GM23338 (cell line): ENCODE measurements around the gene GRAMD4. TPM values are rescaled to one million over a fixed set of nuclear protein-coding genes. Genes with fewer than 3 reads are reported as not detected.

ENCODE experiments used
- ATAC-seq: fragments of 200-7000 bp; cut with Tn5 transposase; 3 replicates; pipeline ENCODE4 v1.9.1; 2020
- DNase-seq: peaks from one replicate; pipeline ENCODE4 v3.0.0-alpha.2; 2015; ENCODE audit warnings: low spot score
- H2AFZ ChIP-seq: fragments of 200-600 bp; sonication (generic); 2 replicates; pipeline ENCODE4 v1.8.0; 2016; ENCODE audit warnings: antibody characterized with exemption, mild to moderate bottlenecking, moderate library complexity
- H3F3A ChIP-seq: fragments of 200-600 bp; sonication (generic); replicated peaks from 2 replicates; pipeline ENCODE4 v1.8.0; 2017; ENCODE audit warnings: antibody characterized with exemption, mixed run types, low read depth
- H3K27ac ChIP-seq: fragments of 200-600 bp; sonication (generic); 2 replicates; pipeline ENCODE4 v1.6.1; 2016; ENCODE audit warnings: low read depth
- H3K27me3 ChIP-seq: fragments of 200-600 bp; sonication (generic); 2 replicates; pipeline ENCODE4 v1.8.0; 2016; ENCODE audit warnings: mild to moderate bottlenecking, mixed run types, moderate library complexity; ENCODE audit not compliant: insufficient read depth
- H3K36me3 ChIP-seq: fragments of 200-600 bp; sonication (generic); 2 replicates; pipeline ENCODE4 v1.8.0; 2016; ENCODE audit warnings: mild to moderate bottlenecking; ENCODE audit not compliant: insufficient read depth
- H3K4me1 ChIP-seq: fragments of 200-600 bp; sonication (generic); 2 replicates; pipeline ENCODE4 v1.8.0; 2016; ENCODE audit warnings: mild to moderate bottlenecking, moderate library complexity; ENCODE audit not compliant: insufficient read depth
- H3K4me2 ChIP-seq: fragments of 200-600 bp; sonication (generic); 2 replicates; pipeline ENCODE4 v1.7.1; 2017; ENCODE audit warnings: mixed run types
- H3K4me3 ChIP-seq: fragments of 200-600 bp; sonication (generic); 2 replicates; pipeline ENCODE4 v1.6.1; 2016; ENCODE audit warnings: mixed run types
- H3K79me2 ChIP-seq: fragments of 200-600 bp; sonication (generic); replicated peaks from 2 replicates; pipeline ENCODE4 v1.8.0; 2017; ENCODE audit warnings: mild to moderate bottlenecking; ENCODE audit not compliant: insufficient read depth
- H3K9me2 ChIP-seq: fragments of 200-600 bp; sonication (generic); 2 replicates; pipeline ENCODE4 v1.8.0; 2017; ENCODE audit not compliant: insufficient read depth
- H4K20me1 ChIP-seq: fragments of 200-600 bp; sonication (generic); replicated peaks from 2 replicates; pipeline ENCODE4 v1.8.0; 2017; ENCODE audit warnings: mild to moderate bottlenecking; ENCODE audit not compliant: insufficient read depth
- H3K27ac Mint-ChIP-seq: 2 replicates; pipeline ENCODE4 v1.8.0; 2020; ENCODE audit warnings: inconsistent platforms, mild to moderate bottlenecking, moderate library complexity, mixed read lengths
- H3K27me3 Mint-ChIP-seq: 3 replicates; pipeline ENCODE4 v1.8.0; 2022; ENCODE audit warnings: low read depth, mild to moderate bottlenecking, moderate library complexity, mixed read lengths, inconsistent platforms; ENCODE audit not compliant: insufficient read depth, poor library complexity
- H3K36me3 Mint-ChIP-seq: 3 replicates; pipeline ENCODE4 v1.8.0; 2021; ENCODE audit warnings: low read depth, mild to moderate bottlenecking, inconsistent platforms, moderate library complexity, mixed read lengths
- H3K4me1 Mint-ChIP-seq: 3 replicates; pipeline ENCODE4 v1.8.0; 2020; ENCODE audit warnings: mild to moderate bottlenecking, inconsistent platforms, mixed read lengths
- H3K4me3 Mint-ChIP-seq: 3 replicates; pipeline ENCODE4 v1.8.0; 2021; ENCODE audit warnings: moderate library complexity, mild to moderate bottlenecking, inconsistent platforms, mixed read lengths
- H3K9me3 Mint-ChIP-seq: 3 replicates; pipeline ENCODE4 v1.8.0; 2020; ENCODE audit warnings: moderate library complexity, mild to moderate bottlenecking, inconsistent platforms, mixed read lengths
- CREB1 ChIP-seq: fragments of 250-450 bp; sonication (Bioruptor Pico); IDR thresholded peaks from 2 replicates; pipeline ENCODE4 v1.5.0; 2020; ENCODE audit warnings: low read depth, mild to moderate bottlenecking, moderate library complexity
- EZH2 ChIP-seq: fragments of 200-600 bp; sonication (generic); IDR thresholded peaks from one replicate; pipeline ENCODE4 v1.8.0; 2017; ENCODE audit warnings: antibody characterized with exemption, mild to moderate bottlenecking, low read depth; ENCODE audit not compliant: unreplicated experiment
- EZH2phosphoT487 ChIP-seq: fragments of 200-600 bp; sonication (generic); IDR thresholded peaks from one replicate; pipeline ENCODE4 v1.8.1; 2018; ENCODE audit warnings: antibody characterized with exemption; ENCODE audit not compliant: unreplicated experiment
- JUNB ChIP-seq: IDR thresholded peaks from one replicate; pipeline ENCODE4 v1.6.1; 2016; ENCODE audit warnings: antibody characterized with exemption; ENCODE audit not compliant: unreplicated experiment
- NANOG ChIP-seq: IDR thresholded peaks from 2 replicates; pipeline ENCODE4 v1.6.1; 2016; ENCODE audit warnings: antibody characterized with exemption, borderline replicate concordance
- STAT1 ChIP-seq: IDR thresholded peaks from one replicate; pipeline ENCODE4 v1.6.1; 2016; ENCODE audit warnings: antibody characterized with exemption; ENCODE audit not compliant: unreplicated experiment
- ZNF331 ChIP-seq: fragments of 250-450 bp; sonication (Bioruptor Pico); IDR thresholded peaks from 2 replicates; pipeline ENCODE4 v1.5.0; 2020; ENCODE audit warnings: low read depth, mild to moderate bottlenecking, moderate library complexity
- polyA plus RNA-seq: library from polyadenylated mRNA; unstranded; fragments of >200 nt; fragmentation: Nextera tagmentation; extraction: Ambion mirVana; gene quantifications from 2 replicates; pipeline ENCODE4 v1.2.1, GENCODE V29; 2016
- total RNA-seq: library from RNA; depleted of rRNA; stranded (reverse); fragments of >200 nt; shearing (Covaris generic); gene quantifications from 2 replicates; pipeline ENCODE4 v1.2.3, GENCODE V29; 2014

Gene GRAMD4
- total and polyA plus RNA-seq, 2 experiments from 2014 or later = 2.7 to 81.8 TPM

DNA sequence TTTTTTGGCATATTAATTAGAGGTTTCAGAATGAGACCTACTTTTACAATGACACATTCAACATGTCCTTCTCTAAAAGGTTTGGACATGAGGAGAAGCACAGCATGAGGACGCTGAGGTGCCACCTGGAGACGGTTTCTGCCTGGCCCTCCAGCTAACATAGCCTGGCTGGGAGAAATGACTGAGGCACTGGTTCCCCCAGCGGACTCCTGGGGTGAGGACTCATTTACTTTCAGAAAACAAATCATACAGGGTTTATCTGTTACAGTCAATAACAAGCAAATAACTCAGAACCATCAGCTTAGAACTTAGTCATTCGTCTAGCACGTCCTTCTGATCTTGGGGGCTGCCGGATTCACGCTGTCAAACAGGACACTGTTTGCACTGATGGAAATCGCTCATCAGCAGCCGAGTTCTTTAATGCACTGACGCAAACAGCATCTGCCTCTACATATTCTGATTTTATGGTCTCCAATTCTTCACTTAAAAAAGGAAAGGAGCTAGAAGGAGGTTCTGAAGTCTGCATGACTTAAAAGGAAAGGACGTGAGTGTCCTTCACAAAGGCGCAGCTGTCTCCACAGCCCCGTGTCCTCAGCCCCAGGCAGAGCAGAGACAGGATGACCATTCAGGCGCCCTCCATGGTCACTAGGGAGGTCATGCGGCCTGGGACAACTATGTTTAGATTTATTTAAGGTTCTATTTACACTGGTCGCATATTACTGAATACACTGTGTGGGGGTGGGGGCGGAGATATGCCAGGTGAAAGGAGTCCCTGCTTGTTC lies 73.6 kb downstream of the GRAMD4 start:
- Histone ChIP-seq H4K20me1 (no peaks in the 10 kb centered on the region; the same call in 1 of the 2 replicates), H2AFZ (no peak overlapping the region), H3K4me3 (no peak overlapping the region), H3F3A (no peaks in the 10 kb centered on the region), H3K4me2 (no peak overlapping the region), H3K36me3 (peaks cover 6% of the 10 kb centered on the region), H3K4me1 (no peaks in the 10 kb centered on the region), H3K27ac (0 out of 2 replicates have a peak overlapping the region, but pooled peaks have one; percentile 19), H3K9me2 (no peaks in the 10 kb centered on the region), H3K79me2 (no peaks in the 10 kb centered on the region), H3K27me3 (no peaks in the 10 kb centered on the region)
- Mint-ChIP-seq H3K27me3 (peaks cover 2% of the 10 kb centered on the region), H3K36me3 (peaks cover 25% of the 10 kb centered on the region), H3K4me3 (no peak overlapping the region), H3K4me1 (peaks cover 3% of the 10 kb centered on the region; the same call in 2 of the 3 replicates), H3K27ac (no peak overlapping the region), H3K9me3 (no peaks in the 10 kb centered on the region)
- ATAC-seq (no peak), DNase-seq (no peak)
- TF ChIP-seq NANOG = no peak
- no peak for TF ChIP-seq ZNF331

GRCh38 chr22:46694416-46695170 lies 74.4 kb downstream of the GRAMD4 start:
- Histone ChIP-seq H4K20me1 (no peaks in the 10 kb centered on the region; the same call in 1 of the 2 replicates), H3K4me3 (no peak overlapping the region), H3K9me2 (no peaks in the 10 kb centered on the region), H3K27me3 (no peaks in the 10 kb centered on the region), H3K4me1 (no peaks in the 10 kb centered on the region), H3K27ac (no peak overlapping the region), H3F3A (no peaks in the 10 kb centered on the region), H2AFZ (no peak overlapping the region), H3K4me2 (no peak overlapping the region), H3K36me3 (peaks cover 6% of the 10 kb centered on the region), H3K79me2 (no peaks in the 10 kb centered on the region)
- DNase-seq (no peak), ATAC-seq (no peak)
- peaks cover 29% of the 10 kb centered on the region for H3K36me3 Mint-ChIP-seq
- H3K27ac Mint-ChIP-seq = peak overlapping the region; percentile 18; the same call in 1 of the 2 replicates
- no peak overlapping the region for H3K4me3 Mint-ChIP-seq
- no peaks in the 10 kb centered on the region for H3K9me3 Mint-ChIP-seq
- no peak for TF ChIP-seq EZH2phosphoT487
- no peak for TF ChIP-seq JUNB
- H3K4me1 Mint-ChIP-seq = peaks cover 3% of the 10 kb centered on the region; the same call in 2 of the 3 replicates
- peaks cover 2% of the 10 kb centered on the region for H3K27me3 Mint-ChIP-seq

- Histone ChIP-seq H3K4me2 (no peak overlapping the region), H3K79me2 (no peaks in the 10 kb centered on the region), H3F3A (no peaks in the 10 kb centered on the region), H3K36me3 (peaks cover 3% of the 10 kb centered on the region; the same call in 1 of the 2 replicates), H3K4me3 (no peak overlapping the region), H3K4me1 (no peaks in the 10 kb centered on the region), H4K20me1 (no peaks in the 10 kb centered on the region; the same call in 1 of the 2 replicates), H3K27ac (no peak overlapping the region), H3K27me3 (no peaks in the 10 kb centered on the region), H3K9me2 (no peaks in the 10 kb centered on the region), H2AFZ (no peak overlapping the region)
- H3K36me3 Mint-ChIP-seq = peaks cover 30% of the 10 kb centered on the region
- no peak overlapping the region for H3K4me3 Mint-ChIP-seq
- DNase-seq (no peak), ATAC-seq (no peak)
- no peaks in the 10 kb centered on the region for H3K9me3 Mint-ChIP-seq
- H3K27me3 Mint-ChIP-seq = peaks cover 2% of the 10 kb centered on the region
- H3K27ac Mint-ChIP-seq = no peak overlapping the region
- peaks cover 3% of the 10 kb centered on the region; the same call in 2 of the 3 replicates for H3K4me1 Mint-ChIP-seq
- TF ChIP-seq EZH2 = no peak
- no peak for TF ChIP-seq STAT1
- no peak for TF ChIP-seq CREB1 (CRISPR knock-in tag)
- no peak for TF ChIP-seq EZH2phosphoT487
- TF ChIP-seq ZNF331 = no peak
These were observed 75.4 kb downstream of the GRAMD4 start for GRCh38 chr22:46695346-46696228.
